Measurements from ENCODE around the gene PLCH1. TPM values are rescaled to one million over a fixed set of nuclear protein-coding genes. Genes with fewer than 3 reads are reported as not detected.

Gene PLCH1
- total RNA-seq, 1 donor from 2014 or later, result 14.0 TPM

GRCh38 chr3:155363690-155364070, 381.2 kb downstream of the PLCH1 start:
- intact Hi-C loops (cut with DNase I), result no loop called here
- Histone ChIP-seq H3K9me3 (no peaks in the 10 kb centered on the region), H3K36me3 (no peaks in the 10 kb centered on the region), H3K27ac (no peak overlapping the region), H3K27me3 (ENCODE audit: low read depth) (no peaks in the 10 kb centered on the region), H3K4me3 (no peak overlapping the region), H3K4me1 (no peaks in the 10 kb centered on the region)
- DNase-seq, result no peak
- no peak for ATAC-seq
- TF ChIP-seq, protein P1, sequence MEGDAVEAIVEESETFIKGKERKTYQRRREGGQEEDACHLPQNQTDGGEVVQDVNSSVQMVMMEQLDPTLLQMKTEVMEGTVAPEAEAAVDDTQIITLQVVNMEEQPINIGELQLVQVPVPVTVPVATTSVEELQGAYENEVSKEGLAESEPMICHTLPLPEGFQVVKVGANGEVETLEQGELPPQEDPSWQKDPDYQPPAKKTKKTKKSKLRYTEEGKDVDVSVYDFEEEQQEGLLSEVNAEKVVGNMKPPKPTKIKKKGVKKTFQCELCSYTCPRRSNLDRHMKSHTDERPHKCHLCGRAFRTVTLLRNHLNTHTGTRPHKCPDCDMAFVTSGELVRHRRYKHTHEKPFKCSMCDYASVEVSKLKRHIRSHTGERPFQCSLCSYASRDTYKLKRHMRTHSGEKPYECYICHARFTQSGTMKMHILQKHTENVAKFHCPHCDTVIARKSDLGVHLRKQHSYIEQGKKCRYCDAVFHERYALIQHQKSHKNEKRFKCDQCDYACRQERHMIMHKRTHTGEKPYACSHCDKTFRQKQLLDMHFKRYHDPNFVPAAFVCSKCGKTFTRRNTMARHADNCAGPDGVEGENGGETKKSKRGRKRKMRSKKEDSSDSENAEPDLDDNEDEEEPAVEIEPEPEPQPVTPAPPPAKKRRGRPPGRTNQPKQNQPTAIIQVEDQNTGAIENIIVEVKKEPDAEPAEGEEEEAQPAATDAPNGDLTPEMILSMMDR (IDR thresholded peaks at IDR 0.05), result no peak

DNA sequence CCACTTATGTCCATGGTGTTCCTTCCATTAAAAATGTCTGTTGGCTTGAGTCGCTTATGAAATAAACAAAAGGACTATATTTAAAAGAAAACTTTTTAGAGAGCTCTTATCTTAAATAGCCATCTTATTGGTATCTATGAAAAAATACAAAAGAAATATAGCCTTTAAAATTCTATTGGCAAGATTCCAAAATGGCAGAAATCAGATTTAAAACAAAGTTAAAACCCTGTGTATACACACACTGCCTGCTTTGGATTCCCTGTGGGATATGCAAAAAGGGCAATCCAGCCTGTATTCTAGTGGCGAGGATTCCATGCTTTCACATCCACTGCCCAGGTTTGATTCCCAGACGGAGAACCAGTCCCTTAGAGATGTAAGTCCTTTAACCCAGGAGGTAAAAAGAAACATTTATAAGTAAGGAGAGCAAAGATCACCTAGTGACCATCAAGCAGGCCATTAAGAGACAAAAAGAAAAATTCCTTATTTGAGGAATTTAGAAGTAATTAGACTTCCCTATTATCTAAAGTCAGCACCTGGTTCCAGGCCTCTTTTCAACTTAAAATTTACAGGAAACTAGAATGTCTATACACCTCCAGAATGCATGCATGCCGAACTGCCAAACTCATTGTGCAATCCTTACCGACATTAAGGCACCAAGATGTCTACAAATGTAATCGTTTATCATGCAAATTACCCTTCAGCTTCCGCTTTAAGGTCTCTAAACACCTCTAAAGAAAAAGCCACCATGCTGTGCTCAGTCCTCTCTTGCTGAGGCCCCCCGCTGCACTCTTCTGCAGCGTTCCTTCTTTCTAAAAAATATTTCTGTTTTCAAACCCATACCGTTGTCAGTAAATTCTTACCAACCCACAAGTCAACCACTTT, 381.8 kb downstream of the PLCH1 start:
- TF ChIP-seq, protein P1 (IDR thresholded peaks at IDR 0.05), result no peak
- Histone ChIP-seq H3K36me3 (no peaks in the 10 kb centered on the region), H3K27ac (no peak overlapping the region), H3K9me3 (no peaks in the 10 kb centered on the region), H3K4me3 (no peak overlapping the region), H3K4me1 (no peaks in the 10 kb centered on the region), H3K27me3 (ENCODE audit: low read depth) (no peaks in the 10 kb centered on the region)
- DNase-seq, result no peak
- intact Hi-C loops (cut with DNase I), result no loop called here
- ATAC-seq, result no peak

DNA sequence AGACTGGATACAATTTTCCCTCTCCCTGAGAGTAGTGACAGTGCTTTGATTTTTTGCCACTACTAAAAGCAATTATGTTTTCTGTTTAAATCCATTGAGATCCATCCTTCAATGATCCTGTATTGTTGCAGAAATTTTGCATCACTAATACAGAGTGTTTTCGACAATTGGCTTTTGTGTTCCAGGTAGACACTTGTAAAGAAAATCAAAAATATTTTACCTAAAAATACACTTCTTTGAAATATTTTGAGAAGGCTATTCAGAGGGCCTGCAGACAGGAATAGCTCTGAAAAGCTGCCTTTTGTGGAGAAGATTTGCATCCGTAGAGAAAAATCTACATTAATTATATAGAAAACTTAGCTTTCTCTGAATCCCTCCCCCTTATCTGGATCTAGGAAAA, 384.6 kb downstream of the PLCH1 start:
- H3K27ac ChIP-seq, result no peak overlapping the region
- H3K27me3 ChIP-seq (ENCODE audit: low read depth), result no peaks in the 10 kb centered on the region
- ATAC-seq, result no peak
- intact Hi-C loops (cut with DNase I), result no loop called here
- DNase-seq, result no peak
- H3K4me3 ChIP-seq, result no peak overlapping the region
- no peaks in the 10 kb centered on the region for H3K36me3 ChIP-seq
- H3K4me1 ChIP-seq, result no peaks in the 10 kb centered on the region
- TF ChIP-seq, protein P1 (IDR thresholded peaks at IDR 0.05), result no peak
- no peaks in the 10 kb centered on the region for H3K9me3 ChIP-seq

DNA sequence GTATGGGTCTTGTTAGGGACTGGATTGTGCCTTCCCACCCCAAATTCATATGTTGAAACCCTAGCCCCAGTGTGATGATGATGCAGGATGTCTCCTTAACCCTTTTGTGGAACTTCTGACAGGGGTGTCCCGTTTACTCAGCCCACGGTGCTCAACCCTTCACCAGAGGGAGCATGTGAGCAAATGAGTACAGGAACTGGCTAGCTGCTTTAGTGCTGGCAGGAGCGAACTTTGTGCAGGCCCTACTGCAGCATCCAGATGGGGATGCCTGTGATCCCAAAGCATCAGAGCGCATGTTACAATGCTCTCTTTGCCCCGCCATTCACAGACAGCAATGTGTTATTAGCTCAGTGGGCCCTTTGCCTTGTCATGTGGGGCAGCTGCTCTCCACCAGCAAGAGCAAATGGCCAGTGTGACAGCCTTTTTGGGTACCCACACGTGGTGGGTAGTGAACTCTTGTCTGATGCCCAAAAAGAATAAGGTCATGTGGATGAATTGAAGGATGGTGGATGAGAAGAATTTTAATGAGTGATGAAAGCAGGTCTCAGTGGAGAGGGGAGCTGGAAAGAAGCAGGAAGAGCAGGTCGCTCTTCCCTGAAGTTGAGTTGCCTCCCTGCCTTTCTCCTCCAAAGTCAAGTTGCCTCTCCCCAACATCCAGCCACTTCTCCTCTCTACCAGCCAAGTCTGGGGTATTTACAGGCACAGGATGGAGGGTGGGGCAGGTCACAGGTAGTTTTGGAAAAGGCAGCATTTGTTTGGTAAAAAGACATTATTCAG, 388.1 kb downstream of the PLCH1 start:
- Histone ChIP-seq H3K9me3 (no peaks in the 10 kb centered on the region), H3K4me3 (no peak overlapping the region), H3K4me1 (no peaks in the 10 kb centered on the region), H3K27me3 (ENCODE audit: low read depth) (no peaks in the 10 kb centered on the region), H3K36me3 (no peaks in the 10 kb centered on the region), H3K27ac (no peak overlapping the region)
- intact Hi-C loops (cut with DNase I), result no loop called here
- ATAC-seq, result no peak
- DNase-seq, result no peak
- TF ChIP-seq, protein P1 (IDR thresholded peaks at IDR 0.05), result no peak

DNA sequence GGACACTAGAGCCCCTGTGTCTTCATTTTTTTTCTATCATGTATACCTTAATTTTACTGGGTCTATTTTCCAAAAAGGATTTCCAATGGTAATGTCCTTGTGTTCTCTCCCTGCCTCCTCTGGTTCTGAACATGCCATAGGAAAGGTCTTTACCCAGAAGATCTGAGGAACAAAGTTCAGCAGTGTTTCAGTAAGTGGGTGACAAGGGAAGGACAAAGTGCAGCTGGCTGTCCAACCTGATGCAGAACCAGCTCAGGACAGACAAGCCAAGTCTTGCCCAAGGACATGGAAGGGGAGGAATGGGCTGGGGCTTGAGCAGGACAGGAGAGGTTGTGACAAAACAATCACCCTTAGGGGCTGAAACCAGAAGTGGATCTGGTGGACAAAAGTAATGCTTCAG, 390.2 kb downstream of the PLCH1 start:
- Histone ChIP-seq H3K9me3 (no peaks in the 10 kb centered on the region), H3K4me1 (no peaks in the 10 kb centered on the region), H3K4me3 (no peak overlapping the region), H3K27ac (no peak overlapping the region), H3K27me3 (ENCODE audit: low read depth) (no peaks in the 10 kb centered on the region), H3K36me3 (no peaks in the 10 kb centered on the region)
- DNase-seq, result no peak
- no peak for ATAC-seq
- TF ChIP-seq, protein P1 (IDR thresholded peaks at IDR 0.05), result no peak
- intact Hi-C loops (cut with DNase I), result no loop called here

Data from lower lobe of right lung (tissue), 2 donors.